ENCODE results near the gene GRAMD4.

GRCh38 chr22:46612904-46613605 is 7.1 kb upstream of the GRAMD4 start:
- TF ChIP-seq REST (IDR thresholded peaks at IDR 0.05; ENCODE audit: insufficient read depth in 1 of 2, low read depth in 2 of 2, low read length in 2 of 2) (no peak), TAF1 (IDR thresholded peaks at IDR 0.05; ENCODE audit: borderline replicate concordance, insufficient read depth, low read length) (no peak), POLR2AphosphoS5 (IDR thresholded peaks at IDR 0.05; ENCODE audit: low read depth, low read length) (no peak), SIN3A (IDR thresholded peaks at IDR 0.05; ENCODE audit: borderline replicate concordance, insufficient read depth, low read length) (no peak)

Measured in PFSK-1 (cell line).